Cardiac fibroblast (primary cell): ENCODE data around the gene BMAL2.

Source experiments
- DNase-seq, 2 donors: peaks; one replicate each; pipeline versions ENCODE4 v3.0.0 to v3.0.0-alpha.2; 2010; ENCODE audit warnings: low read depth in 2 of 2
- H3K4me3 ChIP-seq, 2 donors: replicated peaks in 1 of 2; 1 replicate in 1 of 2; 2 replicates in 1 of 2; pipeline ENCODE4 v1.5.1; 2011; ENCODE audit warnings: low read depth in 2 of 2, low read length in 2 of 2, mild to moderate bottlenecking in 2 of 2, moderate library complexity in 1 of 2
- TF ChIP-seq, protein P1 (sequence below): IDR thresholded peaks from one replicate; pipeline ENCODE4 v1.5.1; 2011; ENCODE audit warnings: low read depth, mild to moderate bottlenecking, low read length, inconsistent platforms

BMAL2 gene, protein sequence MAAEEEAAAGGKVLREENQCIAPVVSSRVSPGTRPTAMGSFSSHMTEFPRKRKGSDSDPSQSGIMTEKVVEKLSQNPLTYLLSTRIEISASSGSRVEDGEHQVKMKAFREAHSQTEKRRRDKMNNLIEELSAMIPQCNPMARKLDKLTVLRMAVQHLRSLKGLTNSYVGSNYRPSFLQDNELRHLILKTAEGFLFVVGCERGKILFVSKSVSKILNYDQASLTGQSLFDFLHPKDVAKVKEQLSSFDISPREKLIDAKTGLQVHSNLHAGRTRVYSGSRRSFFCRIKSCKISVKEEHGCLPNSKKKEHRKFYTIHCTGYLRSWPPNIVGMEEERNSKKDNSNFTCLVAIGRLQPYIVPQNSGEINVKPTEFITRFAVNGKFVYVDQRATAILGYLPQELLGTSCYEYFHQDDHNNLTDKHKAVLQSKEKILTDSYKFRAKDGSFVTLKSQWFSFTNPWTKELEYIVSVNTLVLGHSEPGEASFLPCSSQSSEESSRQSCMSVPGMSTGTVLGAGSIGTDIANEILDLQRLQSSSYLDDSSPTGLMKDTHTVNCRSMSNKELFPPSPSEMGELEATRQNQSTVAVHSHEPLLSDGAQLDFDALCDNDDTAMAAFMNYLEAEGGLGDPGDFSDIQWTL

DNA sequence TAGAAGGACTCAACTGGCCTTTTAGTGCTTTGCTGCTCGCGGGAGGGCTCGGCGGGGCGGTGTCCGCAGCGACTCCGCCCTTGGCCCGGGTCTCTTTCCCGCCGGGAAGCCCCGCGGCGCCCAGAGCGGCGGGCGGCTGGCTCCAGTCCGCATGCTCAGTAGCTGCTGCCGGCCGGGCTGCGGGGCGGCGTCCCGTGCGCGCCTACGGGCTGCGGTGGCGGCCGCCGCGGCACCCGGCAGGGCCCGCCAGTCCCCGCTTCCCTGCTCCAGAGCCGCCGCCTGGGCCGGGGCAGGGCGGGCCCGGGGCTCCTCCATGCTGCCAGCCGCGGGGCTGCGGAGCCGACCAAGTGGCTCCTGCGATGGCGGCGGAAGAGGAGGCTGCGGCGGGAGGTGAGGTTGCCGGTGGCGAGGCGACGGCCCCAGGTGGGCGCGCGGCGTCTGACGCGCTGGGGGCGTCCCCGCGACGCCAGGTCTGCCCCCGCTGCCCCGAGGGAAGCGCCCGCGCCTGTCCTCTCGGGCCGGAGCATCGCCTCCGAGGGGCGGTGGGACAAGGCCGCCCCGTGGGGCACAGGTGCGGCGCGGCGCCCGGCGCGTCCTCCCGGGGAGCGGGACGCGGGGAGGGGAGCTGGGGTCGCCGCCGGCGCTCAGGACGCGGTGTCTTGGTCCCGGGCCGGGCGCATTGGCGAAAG lies at the start of gene BMAL2:
TSS of gene BMAL2 (plus strand) at position 123 of the 689 bp plus-strand sequence. CDS start at position 360, 237 bp downstream.
- peak within 1 kb of the TSS; percentile 70 to 71 for H3K4me3 ChIP-seq
- TF ChIP-seq, protein P1, sequence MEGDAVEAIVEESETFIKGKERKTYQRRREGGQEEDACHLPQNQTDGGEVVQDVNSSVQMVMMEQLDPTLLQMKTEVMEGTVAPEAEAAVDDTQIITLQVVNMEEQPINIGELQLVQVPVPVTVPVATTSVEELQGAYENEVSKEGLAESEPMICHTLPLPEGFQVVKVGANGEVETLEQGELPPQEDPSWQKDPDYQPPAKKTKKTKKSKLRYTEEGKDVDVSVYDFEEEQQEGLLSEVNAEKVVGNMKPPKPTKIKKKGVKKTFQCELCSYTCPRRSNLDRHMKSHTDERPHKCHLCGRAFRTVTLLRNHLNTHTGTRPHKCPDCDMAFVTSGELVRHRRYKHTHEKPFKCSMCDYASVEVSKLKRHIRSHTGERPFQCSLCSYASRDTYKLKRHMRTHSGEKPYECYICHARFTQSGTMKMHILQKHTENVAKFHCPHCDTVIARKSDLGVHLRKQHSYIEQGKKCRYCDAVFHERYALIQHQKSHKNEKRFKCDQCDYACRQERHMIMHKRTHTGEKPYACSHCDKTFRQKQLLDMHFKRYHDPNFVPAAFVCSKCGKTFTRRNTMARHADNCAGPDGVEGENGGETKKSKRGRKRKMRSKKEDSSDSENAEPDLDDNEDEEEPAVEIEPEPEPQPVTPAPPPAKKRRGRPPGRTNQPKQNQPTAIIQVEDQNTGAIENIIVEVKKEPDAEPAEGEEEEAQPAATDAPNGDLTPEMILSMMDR: no peak
- DNase-seq: peak; percentile 37 to 47

DNA sequence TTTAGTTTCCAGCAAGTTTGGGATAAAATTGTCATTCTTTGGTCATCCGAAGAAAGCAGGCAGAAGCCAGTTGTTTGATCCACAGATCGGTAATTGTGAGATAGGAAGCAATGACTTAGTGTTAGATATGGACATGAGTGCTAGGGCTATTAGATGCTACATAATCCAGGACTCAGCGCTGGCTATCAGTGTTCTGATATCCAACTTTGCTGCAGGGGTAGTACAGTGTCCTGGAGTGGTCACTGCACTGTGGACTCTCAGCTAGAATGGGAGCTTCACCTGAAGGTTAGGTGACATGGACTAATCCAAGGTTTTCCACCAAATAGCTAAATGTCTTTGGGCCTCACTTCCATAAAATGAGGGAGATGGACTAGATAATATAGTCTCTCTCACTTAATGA lies 48.6 kb upstream of the BMAL2 start:
- no peak for DNase-seq
- TF ChIP-seq, protein P1: no peak
- H3K4me3 ChIP-seq: no peak overlapping the region

DNA sequence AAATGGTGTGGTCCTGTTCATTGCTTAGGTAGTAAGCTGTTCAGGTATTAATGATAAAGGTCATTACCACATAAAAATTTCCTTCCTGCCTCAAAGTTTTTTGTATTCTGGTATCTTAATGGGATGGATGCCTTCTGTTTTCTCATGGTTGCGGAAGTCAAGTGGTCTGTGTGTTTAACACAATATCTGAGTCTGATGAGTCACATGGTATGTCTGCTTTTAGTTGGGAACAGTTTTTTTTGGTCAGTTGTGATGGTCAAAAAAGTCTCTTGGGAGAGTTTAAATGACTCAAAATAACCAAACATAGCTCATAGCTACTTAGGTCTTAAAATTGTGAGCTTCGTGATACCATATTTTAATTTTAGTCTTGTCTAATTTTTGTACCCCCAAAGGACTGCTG lies 47.9 kb upstream of the BMAL2 start:
- peak; percentile 68 to 96 for DNase-seq
- TF ChIP-seq, protein P1: no peak

DNA sequence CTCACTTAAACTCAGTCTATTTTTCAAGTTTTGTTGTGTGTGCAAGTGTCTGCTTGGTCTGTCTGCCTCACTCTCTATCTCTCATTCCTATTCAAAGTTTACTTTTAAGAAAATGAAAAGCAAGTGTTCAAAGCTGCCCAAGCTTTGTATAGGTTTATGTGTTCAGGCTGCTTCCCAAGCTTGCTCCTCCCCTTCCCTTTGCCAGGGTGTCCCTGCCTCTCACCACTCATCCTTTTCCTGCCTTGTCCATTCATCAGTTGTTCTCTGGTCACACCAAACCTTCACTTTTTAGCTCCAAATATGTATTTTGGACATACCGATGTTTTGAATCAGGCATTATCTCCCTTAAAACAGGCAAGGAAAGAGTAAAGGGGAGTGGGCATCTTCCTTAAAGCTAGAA lies 47.2 kb upstream of the BMAL2 start:
- TF ChIP-seq, protein P1: no peak
- DNase-seq: peak; percentile 26 to 72
- H3K4me3 ChIP-seq: no peak overlapping the region

More for the DNA sequence above, 47.9 kb upstream of the BMAL2 start:
- no peak overlapping the region for H3K4me3 ChIP-seq

DNA sequence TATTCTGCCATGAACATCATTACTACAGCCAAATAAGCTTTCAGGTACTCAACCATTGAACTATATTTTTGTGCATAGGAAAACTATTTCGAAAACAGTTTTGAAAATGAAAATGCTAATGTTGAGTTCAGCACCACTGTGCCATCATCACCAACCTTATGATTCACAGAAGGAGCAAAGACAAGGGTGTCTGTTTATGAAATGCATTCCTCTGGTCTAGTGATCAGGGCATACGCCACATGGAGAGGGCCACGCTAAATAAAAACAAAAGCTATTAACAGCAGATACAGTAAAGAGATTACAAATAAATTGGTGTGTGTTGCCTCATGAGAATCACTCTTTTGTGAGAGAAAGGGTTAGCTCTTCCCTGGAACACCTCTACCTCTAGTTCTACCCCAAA lies 43.2 kb upstream of the BMAL2 start:
- DNase-seq: no peak
- TF ChIP-seq, protein P1: no peak
- no peak overlapping the region for H3K4me3 ChIP-seq

DNA sequence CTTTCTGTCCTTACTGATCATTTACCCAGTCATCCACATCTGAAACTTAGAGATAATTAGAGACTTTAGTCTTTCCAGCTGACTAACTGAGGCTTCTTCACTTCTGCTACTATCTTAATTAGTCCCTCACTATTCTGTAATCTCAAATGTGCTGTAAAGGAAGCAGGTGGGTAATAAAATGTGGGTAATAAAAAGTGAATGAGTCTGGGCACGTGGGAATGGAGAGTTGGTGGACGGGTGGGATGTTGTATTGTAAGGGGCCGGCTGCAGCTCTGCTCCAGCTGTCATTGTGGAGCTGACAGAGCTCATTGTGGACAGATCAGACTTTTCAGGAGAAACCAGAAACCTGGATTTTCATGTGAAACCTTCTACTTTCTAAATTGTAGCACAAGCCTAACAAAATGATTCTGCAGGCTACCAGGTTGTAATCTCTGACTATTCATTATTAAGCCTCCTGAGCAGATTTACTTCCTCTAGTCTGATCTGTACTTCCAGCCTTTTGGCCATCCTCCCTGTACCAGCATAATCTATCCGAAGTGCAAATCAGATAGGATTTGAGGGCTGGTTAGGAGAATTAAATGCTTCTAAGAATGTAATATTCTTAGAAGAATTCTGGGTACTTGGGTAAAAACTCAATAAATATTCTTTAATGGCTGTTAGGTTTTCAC lies 42.0 kb upstream of the BMAL2 start:
- no peak for DNase-seq
- H3K4me3 ChIP-seq: no peak overlapping the region
- TF ChIP-seq, protein P1: no peak
